GM12873 (cell line): ENCODE data around the gene SAMD4A.

Source experiments
- CTCF ChIP-seq: IDR thresholded peaks from 2 replicates; pipeline ENCODE4 v1.5.1; 2012; ENCODE audit warnings: low read depth, mild to moderate bottlenecking, moderate library complexity, low read length, control low read depth; ENCODE audit not compliant: insufficient read depth; ENCODE audit errors: missing control alignments

The SAMD4A gene

DNA sequence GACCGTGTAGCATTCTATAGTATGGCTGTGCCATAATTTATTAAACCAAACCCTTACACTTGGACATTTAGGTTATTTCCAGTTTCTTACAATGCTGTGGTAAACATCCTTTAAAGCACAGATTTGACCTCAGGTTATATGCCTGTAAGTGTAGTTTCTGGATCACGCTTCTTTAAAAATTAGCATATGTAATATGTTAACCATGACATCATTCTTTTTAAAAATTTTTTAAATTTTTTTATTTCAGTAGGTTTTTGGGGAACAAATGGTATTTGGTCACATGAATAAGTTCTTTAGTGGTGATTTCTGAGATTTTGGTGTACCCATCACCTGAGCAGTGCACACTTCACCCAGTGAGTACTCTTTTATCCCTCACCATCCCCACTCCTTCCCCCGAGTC lies 18.3 kb downstream of the SAMD4A start:
- no peak for TF ChIP-seq CTCF

DNA sequence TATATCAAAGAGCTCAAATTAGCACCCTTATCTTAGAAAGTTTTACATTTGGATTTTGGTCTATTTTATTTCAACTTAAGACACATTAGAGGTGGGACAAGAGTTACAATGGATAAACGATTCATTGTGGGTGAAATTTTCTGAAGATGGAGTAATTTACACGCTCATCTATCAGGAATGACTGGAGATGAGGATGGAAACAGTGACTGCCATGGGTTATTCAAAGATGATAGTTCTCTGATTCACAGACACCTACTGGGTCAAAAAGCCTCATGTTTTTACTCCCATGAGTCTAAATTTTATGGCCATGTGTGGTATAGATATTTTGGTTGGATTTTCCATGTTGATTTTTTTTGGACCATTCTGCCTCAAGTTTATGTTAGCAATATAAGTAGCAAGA lies 22.1 kb downstream of the SAMD4A start:
- no peak for TF ChIP-seq CTCF

DNA sequence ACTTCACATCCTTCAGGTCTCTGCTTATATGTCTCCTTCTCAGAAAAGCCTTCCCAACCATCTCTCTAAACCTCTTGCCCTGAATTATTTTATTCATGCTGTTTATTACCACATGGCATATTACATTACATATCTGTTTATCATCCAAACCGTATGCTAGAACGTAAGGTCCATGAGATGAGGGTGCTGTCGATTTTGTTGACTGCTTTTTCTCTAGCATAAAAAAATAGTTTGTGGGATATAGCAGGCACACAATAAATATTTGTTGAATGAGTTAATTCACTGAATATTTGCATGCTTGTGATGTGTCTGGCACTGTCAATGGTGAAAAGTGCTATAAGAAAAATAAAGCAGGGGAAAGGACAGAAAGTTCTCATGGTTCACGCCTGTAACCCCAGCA lies 22.9 kb downstream of the SAMD4A start:
- TF ChIP-seq CTCF = no peak

DNA sequence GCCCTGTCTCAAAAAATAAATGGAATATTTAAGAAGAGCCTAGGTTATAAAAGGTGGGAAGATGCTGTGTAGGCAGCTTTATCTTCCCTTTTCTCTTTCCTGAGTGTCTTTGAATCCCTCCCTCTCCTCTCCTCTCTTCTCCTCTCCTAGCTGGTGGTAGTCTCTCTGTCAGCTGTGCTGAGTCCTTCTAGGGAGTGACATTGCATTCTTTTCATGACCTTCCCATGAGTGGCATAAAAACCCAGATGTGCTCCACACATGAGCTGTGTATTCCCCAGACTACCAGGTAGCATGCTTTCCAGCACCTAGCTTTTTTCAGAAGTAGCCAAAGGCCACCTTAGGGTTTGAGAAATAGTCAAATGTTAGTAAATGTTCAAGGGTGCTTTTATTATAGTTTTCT lies 23.6 kb downstream of the SAMD4A start:
- TF ChIP-seq CTCF = no peak

GRCh38 chr14:54591461-54591860 lies 24.5 kb downstream of the SAMD4A start:
- TF ChIP-seq CTCF = no peak

GRCh38 chr14:54591866-54592265 lies 24.9 kb downstream of the SAMD4A start:
- TF ChIP-seq CTCF = no peak

GRCh38 chr14:54593860-54594259 lies 26.9 kb downstream of the SAMD4A start:
- no peak for TF ChIP-seq CTCF

- no peak for TF ChIP-seq CTCF
These were observed 27.6 kb downstream of the SAMD4A start for GRCh38 chr14:54594537-54594936.
